Epithelial cell of esophagus (primary cell): ENCODE data around the gene PDE4DIP.
"Not testable (repeated sequence)": the region's sequence is repeated elsewhere in the genome, so short reads cannot be mapped to it uniquely, and the experiment has no call there.

Source experiments
- DNase-seq: peaks from one replicate; pipeline ENCODE4 v3.0.0; 2010; ENCODE audit warnings: low read depth
- H3K4me3 ChIP-seq: 2 replicates; pipeline ENCODE4 v1.5.1; 2011; ENCODE audit warnings: mild to moderate bottlenecking, low read length, control low read depth

The PDE4DIP gene

GRCh38 chr1:148868924-148869633 is 24.9 kb downstream of the PDE4DIP start:
- H3K4me3 ChIP-seq, DNase-seq: not testable (repeated sequence)

GRCh38 chr1:148869634-148869961 is 25.4 kb downstream of the PDE4DIP start:
- not testable (repeated sequence) for H3K4me3 ChIP-seq, DNase-seq

DNA sequence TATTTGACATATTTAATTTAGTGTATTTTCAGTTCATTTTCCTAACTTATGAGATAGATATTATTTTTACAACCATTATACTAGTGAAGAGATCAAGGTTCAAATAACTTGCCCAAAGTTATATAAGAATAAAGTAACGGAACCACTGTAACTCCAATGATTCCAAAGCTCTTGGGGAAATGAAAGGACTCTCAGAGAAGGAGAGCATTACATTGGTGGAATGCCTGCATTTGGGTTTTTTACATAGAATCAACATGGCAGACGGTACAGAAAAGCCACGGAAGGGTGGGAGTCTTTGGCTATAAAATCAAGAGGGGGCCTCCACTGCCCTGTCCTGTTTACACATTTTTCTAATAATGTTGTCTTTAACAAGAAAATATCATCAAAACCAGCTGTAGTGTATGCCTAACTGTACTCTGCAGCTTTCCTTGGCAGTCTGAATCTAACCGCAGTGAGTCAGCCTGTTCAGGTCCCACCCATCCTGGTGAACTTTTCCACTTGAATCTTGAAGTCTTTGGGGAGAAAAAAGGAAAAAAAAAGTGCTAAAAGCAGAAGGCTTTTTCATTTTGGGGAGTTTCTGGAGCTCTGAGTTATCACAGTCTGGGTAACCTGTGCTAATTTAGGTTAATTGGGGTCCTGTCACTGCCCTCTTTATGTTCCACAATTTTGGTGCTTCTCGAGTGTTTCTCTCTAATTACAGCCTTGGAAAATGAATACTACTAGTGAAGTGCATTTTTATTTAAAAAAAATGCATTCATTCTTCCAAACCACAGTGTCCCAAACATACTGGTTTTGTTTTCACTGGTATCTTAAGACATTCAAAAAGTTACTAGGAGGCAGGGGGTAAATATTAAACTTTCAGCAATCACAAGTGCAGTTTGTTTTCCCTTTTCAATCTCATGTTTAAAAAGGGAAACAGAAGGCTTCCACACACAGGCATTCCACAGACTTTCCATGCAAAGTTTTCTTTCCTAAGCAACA is 30.5 kb downstream of the PDE4DIP start:
- DNase-seq, H3K4me3 ChIP-seq: not testable (repeated sequence)

GRCh38 chr1:148879812-148880416 is 35.7 kb downstream of the PDE4DIP start:
- not testable (repeated sequence) for DNase-seq

GRCh38 chr1:148881261-148881660 is 37.0 kb downstream of the PDE4DIP start:
- DNase-seq, H3K4me3 ChIP-seq: not testable (repeated sequence)

More at GRCh38 chr1:148879812-148880416, 35.7 kb downstream of the PDE4DIP start:
- not testable (repeated sequence) for H3K4me3 ChIP-seq

- not testable (repeated sequence) for DNase-seq, H3K4me3 ChIP-seq
Observed at GRCh38 chr1:148885219-148885618, 41.0 kb downstream of the PDE4DIP start.

- not testable (repeated sequence) for DNase-seq, H3K4me3 ChIP-seq
Observed at GRCh38 chr1:148886293-148886692, 42.1 kb downstream of the PDE4DIP start.

DNA sequence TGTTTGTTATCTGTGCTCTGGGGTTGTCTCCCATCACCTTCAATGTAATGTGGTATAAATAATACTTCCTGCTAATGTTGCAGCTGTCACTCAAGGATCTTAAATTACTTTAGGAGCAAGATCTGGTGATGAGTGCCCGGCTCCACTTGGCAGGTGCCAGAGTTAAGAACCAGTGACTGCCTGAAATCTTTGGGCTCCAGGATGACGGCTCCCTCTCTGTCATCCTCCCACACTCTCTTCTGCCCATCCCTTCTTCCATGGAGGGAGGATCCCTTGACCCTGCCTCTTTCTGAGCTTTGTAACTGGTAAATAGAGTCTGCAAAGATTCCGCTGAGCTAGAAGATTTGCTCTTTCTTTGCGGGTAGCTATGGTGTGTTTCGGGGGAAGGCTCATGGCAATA is 44.4 kb downstream of the PDE4DIP start:
- H3K4me3 ChIP-seq, DNase-seq: not testable (repeated sequence)

DNA sequence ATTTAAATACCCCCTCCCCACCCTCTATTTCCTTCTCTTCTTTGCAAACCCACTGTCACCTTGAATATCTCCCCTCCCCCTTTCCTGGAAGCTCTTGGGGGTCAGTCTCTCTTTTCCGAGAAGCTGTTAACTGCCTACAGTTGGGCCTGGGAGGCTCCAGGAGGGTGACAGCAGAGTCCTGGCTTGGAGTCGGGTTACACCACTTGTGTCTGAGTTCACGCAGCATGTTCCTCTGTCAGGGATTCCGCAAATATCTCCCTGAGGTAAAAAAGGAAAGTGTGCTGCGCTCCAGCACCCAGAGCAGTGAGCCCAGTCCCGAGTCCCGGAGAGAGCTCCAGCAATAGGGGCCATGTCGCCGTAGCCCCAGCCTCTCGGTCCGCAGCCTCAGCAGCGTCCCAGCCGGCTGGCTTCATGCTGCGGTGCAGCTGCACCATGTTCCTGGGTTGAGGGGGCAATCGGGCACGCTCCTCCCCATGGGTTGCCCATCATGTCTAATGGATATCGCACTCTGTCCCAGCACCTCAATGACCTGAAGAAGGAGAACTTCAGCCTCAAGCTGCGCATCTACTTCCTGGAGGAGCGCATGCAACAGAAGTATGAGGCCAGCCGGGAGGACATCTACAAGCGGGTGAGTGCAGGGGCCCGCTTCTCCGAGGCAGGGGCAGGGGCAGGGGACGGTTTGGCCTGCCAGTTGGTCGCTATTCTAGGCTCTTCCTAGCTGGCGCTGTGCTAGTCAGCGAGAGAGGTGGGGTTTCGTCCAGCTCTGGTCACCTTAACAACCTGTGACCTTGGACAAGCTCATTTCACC is 45.2 kb downstream of the PDE4DIP start:
- DNase-seq, H3K4me3 ChIP-seq: not testable (repeated sequence)

- H3K4me3 ChIP-seq, DNase-seq: not testable (repeated sequence)
Observed at GRCh38 chr1:148890075-148890568, 45.9 kb downstream of the PDE4DIP start.

GRCh38 chr1:148894360-148895352 is 50.4 kb downstream of the PDE4DIP start:
- not testable (repeated sequence) for DNase-seq, H3K4me3 ChIP-seq

DNA sequence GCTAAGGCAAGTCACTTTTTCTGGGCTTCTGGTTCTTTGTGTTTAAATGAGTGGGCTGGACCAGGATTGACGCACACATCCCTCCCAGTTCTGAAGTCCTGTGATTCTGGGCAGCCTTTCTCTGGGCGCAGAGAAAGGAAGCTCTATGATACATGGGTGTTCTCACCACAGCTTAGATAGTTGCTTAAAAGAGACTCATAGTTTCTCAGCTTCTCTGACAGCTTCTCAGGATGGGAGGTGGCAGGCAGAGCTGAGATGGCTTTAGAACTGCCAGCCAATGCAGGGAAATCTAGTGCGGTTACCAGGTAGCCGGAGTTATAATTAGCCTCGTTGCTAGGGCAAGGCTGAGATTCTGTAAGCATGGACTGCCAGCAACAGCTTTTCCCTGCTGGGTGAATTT is 55.8 kb downstream of the PDE4DIP start:
- DNase-seq, result not testable (repeated sequence)

DNA sequence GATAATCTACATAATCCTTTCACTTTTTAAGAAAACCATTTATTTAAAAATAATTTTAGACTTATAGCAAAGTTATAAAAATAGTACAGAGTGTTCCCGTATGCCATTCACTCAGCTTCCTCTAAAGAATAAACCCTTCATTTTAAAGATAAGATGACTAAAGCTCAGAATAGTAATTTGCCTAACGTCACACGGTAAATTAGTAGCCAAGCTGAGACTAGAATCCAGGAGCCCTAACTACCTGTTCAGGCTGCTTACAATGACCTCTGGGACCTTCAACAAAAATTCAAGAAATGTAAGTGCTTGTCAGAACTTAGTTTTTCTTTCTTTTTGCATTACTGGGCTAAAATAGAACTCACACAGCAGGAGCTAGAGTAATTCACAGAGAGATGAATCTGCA is 56.5 kb downstream of the PDE4DIP start:
- H3K4me3 ChIP-seq, DNase-seq: not testable (repeated sequence)

More for the DNA sequence above, 55.8 kb downstream of the PDE4DIP start:
- H3K4me3 ChIP-seq, result not testable (repeated sequence)

DNA sequence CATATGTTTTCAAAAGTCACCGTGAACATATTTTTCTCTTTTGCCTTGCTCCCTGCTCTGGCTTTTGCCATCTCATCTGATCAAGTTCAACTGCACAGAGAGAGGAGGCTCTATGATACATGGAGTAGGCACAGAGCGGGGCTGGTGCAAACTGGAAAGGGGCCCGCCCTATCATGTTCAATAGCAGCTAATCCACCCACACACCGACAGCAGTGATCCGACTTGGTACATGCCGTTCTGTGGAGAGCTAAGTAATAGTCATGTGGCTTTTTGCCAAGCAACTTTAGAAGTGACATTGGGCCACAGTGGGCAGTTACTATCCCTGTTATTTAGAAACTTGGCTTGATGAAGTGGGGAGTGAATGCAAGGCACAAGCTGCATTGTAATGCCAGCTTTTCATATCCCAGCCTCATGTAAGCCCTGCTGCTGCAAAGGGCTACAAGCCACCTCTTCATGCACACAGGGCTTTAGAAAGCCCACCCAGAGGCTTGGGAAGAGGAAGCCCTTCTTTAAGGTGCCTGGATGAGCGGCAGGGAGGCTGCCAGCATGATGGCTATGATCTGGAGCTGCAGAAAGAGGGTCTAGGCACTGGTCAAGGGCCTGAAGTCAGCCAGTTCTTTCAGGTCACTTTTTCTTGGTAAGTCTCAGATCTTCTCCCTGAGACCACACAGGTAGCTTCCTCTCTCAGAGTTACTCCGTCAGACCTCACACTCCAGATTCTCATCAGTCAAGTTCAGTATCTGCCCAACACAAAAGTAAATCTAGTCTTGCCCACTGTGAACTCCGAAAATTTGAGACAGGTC is 57.1 kb downstream of the PDE4DIP start:
- H3K4me3 ChIP-seq, result not testable (repeated sequence)

GRCh38 chr1:148901953-148902341 is 57.7 kb downstream of the PDE4DIP start:
- not testable (repeated sequence) for H3K4me3 ChIP-seq, DNase-seq

More for the DNA sequence above, 57.1 kb downstream of the PDE4DIP start:
- not testable (repeated sequence) for DNase-seq

- not testable (repeated sequence) for DNase-seq, H3K4me3 ChIP-seq
Observed at GRCh38 chr1:148909219-148909826, 65.1 kb downstream of the PDE4DIP start.
